Measurements from ENCODE around the gene HYAL3.

- TF ChIP-seq, protein P1, sequence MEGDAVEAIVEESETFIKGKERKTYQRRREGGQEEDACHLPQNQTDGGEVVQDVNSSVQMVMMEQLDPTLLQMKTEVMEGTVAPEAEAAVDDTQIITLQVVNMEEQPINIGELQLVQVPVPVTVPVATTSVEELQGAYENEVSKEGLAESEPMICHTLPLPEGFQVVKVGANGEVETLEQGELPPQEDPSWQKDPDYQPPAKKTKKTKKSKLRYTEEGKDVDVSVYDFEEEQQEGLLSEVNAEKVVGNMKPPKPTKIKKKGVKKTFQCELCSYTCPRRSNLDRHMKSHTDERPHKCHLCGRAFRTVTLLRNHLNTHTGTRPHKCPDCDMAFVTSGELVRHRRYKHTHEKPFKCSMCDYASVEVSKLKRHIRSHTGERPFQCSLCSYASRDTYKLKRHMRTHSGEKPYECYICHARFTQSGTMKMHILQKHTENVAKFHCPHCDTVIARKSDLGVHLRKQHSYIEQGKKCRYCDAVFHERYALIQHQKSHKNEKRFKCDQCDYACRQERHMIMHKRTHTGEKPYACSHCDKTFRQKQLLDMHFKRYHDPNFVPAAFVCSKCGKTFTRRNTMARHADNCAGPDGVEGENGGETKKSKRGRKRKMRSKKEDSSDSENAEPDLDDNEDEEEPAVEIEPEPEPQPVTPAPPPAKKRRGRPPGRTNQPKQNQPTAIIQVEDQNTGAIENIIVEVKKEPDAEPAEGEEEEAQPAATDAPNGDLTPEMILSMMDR (IDR thresholded peaks at IDR 0.05): no peak
- TF ChIP-seq POLR2A (IDR thresholded peaks at IDR 0.05) (no peak), POLR2AphosphoS5 (IDR thresholded peaks at IDR 0.05) (no peak)
These were observed 5.4 kb upstream of the HYAL3 start for GRCh38 chr3:50304601-50305000.

Data from gastroesophageal sphincter (tissue), 3 donors.